DMS79 treated with DMSO at 0.1 percent for 48 hours (cell line): ENCODE data around the gene GREB1L.

Experiments used
- DNase-seq: peaks from one replicate; lab custom pipeline; 2025; lab: John Stamatoyannopoulos, UW

The GREB1L gene

GRCh38 chr18:21450503-21450902 lies 208.5 kb downstream of the GREB1L start:
- no peak for DNase-seq

GRCh38 chr18:21450913-21451312 lies 208.9 kb downstream of the GREB1L start:
- DNase-seq: no peak

- DNase-seq: no peak
Observed at GRCh38 chr18:21451851-21452250, 209.8 kb downstream of the GREB1L start.

GRCh38 chr18:21452276-21452780 lies 210.3 kb downstream of the GREB1L start:
- no peak for DNase-seq

GRCh38 chr18:21452796-21453510 lies 210.9 kb downstream of the GREB1L start:
- no peak for DNase-seq

- no peak for DNase-seq
Observed at GRCh38 chr18:21453511-21453901, 211.5 kb downstream of the GREB1L start.

GRCh38 chr18:21454725-21455124 lies 212.7 kb downstream of the GREB1L start:
- DNase-seq: no peak

- DNase-seq: no peak
Observed at GRCh38 chr18:21456428-21457178, 214.6 kb downstream of the GREB1L start.

GRCh38 chr18:21457179-21457535 lies 215.1 kb downstream of the GREB1L start:
- no peak for DNase-seq

GRCh38 chr18:21458310-21458709 lies 216.3 kb downstream of the GREB1L start:
- DNase-seq: no peak

GRCh38 chr18:21458788-21459187 lies 216.8 kb downstream of the GREB1L start:
- no peak for DNase-seq

- DNase-seq: no peak
Observed at GRCh38 chr18:21459706-21460286, 217.8 kb downstream of the GREB1L start.

- DNase-seq: no peak
Observed at GRCh38 chr18:21461460-21461859, 219.4 kb downstream of the GREB1L start.

GRCh38 chr18:21463718-21464117 lies 221.7 kb downstream of the GREB1L start:
- DNase-seq: no peak

- no peak for DNase-seq
Observed at GRCh38 chr18:21468514-21469164, 226.6 kb downstream of the GREB1L start.

- DNase-seq: no peak
Observed at GRCh38 chr18:21472741-21473140, 230.7 kb downstream of the GREB1L start.

- no peak for DNase-seq
Observed at GRCh38 chr18:21474621-21475020, 232.6 kb downstream of the GREB1L start.

- no peak for DNase-seq
Observed at GRCh38 chr18:21479721-21480120, 237.7 kb downstream of the GREB1L start.

- no peak for DNase-seq
Observed at GRCh38 chr18:21481739-21482138, 239.7 kb downstream of the GREB1L start.

- DNase-seq: no peak
Observed at GRCh38 chr18:21483051-21483450, 241.0 kb downstream of the GREB1L start.

- DNase-seq: no peak
Observed at GRCh38 chr18:21484851-21485636, 243.0 kb downstream of the GREB1L start.
